Panc1 (cell line): ENCODE data around the gene SMOC2. TPM values are rescaled to one million over a fixed set of nuclear protein-coding genes. Genes with fewer than 3 reads are reported as not detected.

Experiments
- ATAC-seq: fragments of 200-7000 bp; cut with Tn5 transposase; 2 replicates; pipeline ENCODE4 v1.9.1; 2020; ENCODE audit warnings: mild to moderate bottlenecking, moderate library complexity
- BruUV-seq: library from RNA; stranded (reverse); fragments of 400-500 nt; replicated peaks from 2 replicates; lab custom pipeline; 2021; lab: Mats Ljungman, UMichigan
- CTCF ChIA-PET: fragments of 300-600 bp; sonication (Branson Sonifier 250); formaldehyde crosslinking; loops from one replicate; lab custom pipeline; 2022; ENCODE audit warnings: antibody characterized with exemption; lab: Charles Lee
- POLR2A ChIA-PET: fragments of 300-600 bp; sonication (Branson Sonifier 250); formaldehyde crosslinking; loops from one replicate; lab custom pipeline; 2022; ENCODE audit warnings: antibody characterized with exemption; lab: Charles Lee
- DNase-seq: peaks from one replicate; pipeline ENCODE4 v3.0.0-alpha.2; 2010; ENCODE audit warnings: low read depth, low spot score
- H3K27ac ChIP-seq: 2 replicates; pipeline ENCODE4 v1.5.1; 2011; ENCODE audit warnings: mild to moderate bottlenecking, low read length, inconsistent platforms
- H3K27me3 ChIP-seq: fragments of 200-500 bp; sonication (Bioruptor generic); 2 replicates; pipeline ENCODE4 v1.6.0; 2014; ENCODE audit warnings: low read length, inconsistent platforms; ENCODE audit not compliant: control insufficient read depth, insufficient read depth
- H3K36me3 ChIP-seq: fragments of 200-500 bp; sonication (Bioruptor generic); 2 replicates; pipeline ENCODE4 v1.5.1; 2014; ENCODE audit warnings: inconsistent platforms, mild to moderate bottlenecking, low read length, moderate library complexity; ENCODE audit not compliant: control insufficient read depth, insufficient read depth
- H3K4me1 ChIP-seq: 2 replicates; pipeline ENCODE4 v1.5.1; 2011; ENCODE audit warnings: inconsistent platforms, mild to moderate bottlenecking, low read length, moderate library complexity; ENCODE audit not compliant: control insufficient read depth, insufficient read depth
- H3K4me3 ChIP-seq, 2 experiments: 2 replicates each; pipeline ENCODE4 v1.5.1; 2011 to 2012; ENCODE audit warnings: low read depth in 2 of 2, low read length in 2 of 2, mild to moderate bottlenecking in 2 of 2, inconsistent platforms in 1 of 2, moderate library complexity in 1 of 2
- H3K9me3 ChIP-seq: fragments of 200-500 bp; sonication (Bioruptor generic); 2 replicates; pipeline ENCODE4 v1.5.1; 2014; ENCODE audit warnings: low read depth, mild to moderate bottlenecking, inconsistent platforms, low read length, moderate library complexity; ENCODE audit not compliant: control insufficient read depth, insufficient read depth
- POLR2AphosphoS5 ChIP-seq: IDR thresholded peaks from 2 replicates; pipeline ENCODE4 v1.6.1; 2012; ENCODE audit warnings: mild to moderate bottlenecking, low read depth, low read length, moderate library complexity
- SIN3A ChIP-seq: IDR thresholded peaks from 2 replicates; pipeline ENCODE4 v1.6.1; 2012; ENCODE audit warnings: low read depth, mild to moderate bottlenecking, low read length, moderate library complexity, borderline replicate concordance; ENCODE audit not compliant: insufficient read depth
- TCF7L2 ChIP-seq: IDR thresholded peaks from 2 replicates; pipeline ENCODE4 v1.6.1; 2011; ENCODE audit warnings: mild to moderate bottlenecking, low read depth, low read length, inconsistent platforms
- in situ Hi-C: cut with HindIII; loops from 2 replicates; pipeline ENCODE4 v1.10.0; 2016; ENCODE audit warnings: low sequenced_read_pairs, low pct_unique_long_range_greater_than_20kb
- intact Hi-C: fragments of 100-400 bp; cut with micrococcal nuclease; formaldehyde crosslinking; loops from one replicate; pipeline ENCODE4 v1.10.0; 2022; ENCODE audit not compliant: unreplicated experiment
- total RNA-seq: library from RNA; stranded (reverse); gene quantifications from one replicate; pipeline ENCODE4 v1.2.1, GENCODE V29; 2021; ENCODE audit not compliant: unreplicated experiment
- TF ChIP-seq, protein P1 (sequence below), 2 experiments: IDR thresholded peaks; 2 replicates each; pipeline ENCODE4 v1.6.1; 2011 to 2012; ENCODE audit warnings: low read depth in 2 of 2, control low read depth in 1 of 2, low read length in 1 of 2, mild to moderate bottlenecking in 1 of 2, moderate library complexity in 1 of 2; ENCODE audit not compliant: insufficient read depth in 1 of 2
- TF ChIP-seq, protein P2 (sequence below): fragments of 450-650 bp; IDR thresholded peaks from 2 replicates; pipeline ENCODE4 v1.5.1; 2017; ENCODE audit warnings: mild to moderate bottlenecking

SMOC2 gene
- total RNA-seq, 1 experiment from 2014 or later: 0.13 TPM

DNA sequence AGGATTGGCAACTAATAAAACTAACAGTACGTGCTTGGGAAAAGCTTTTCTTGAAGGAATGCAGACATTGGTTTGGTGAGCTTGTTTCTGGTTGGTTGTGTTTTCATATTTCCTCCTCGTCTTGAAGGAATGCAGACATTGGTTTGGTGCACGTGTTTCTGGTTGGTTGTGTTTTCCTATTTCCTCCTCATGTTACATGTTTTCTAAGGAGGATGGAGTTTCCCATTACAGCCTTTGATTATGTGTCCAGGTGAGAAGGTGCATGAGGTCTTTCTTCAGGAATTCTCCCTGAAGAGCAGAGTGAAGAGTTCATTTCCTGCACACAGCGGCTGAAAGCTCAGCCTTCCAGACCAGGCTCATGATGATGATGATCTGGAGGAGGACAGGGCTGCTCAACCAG is 190.6 kb downstream of the SMOC2 start:
- H3K4me1 ChIP-seq: no peaks in the 10 kb centered on the region; the same call in 1 of the 2 replicates
- H3K27me3 ChIP-seq: peaks cover 31% of the 10 kb centered on the region
- TF ChIP-seq, protein P1, sequence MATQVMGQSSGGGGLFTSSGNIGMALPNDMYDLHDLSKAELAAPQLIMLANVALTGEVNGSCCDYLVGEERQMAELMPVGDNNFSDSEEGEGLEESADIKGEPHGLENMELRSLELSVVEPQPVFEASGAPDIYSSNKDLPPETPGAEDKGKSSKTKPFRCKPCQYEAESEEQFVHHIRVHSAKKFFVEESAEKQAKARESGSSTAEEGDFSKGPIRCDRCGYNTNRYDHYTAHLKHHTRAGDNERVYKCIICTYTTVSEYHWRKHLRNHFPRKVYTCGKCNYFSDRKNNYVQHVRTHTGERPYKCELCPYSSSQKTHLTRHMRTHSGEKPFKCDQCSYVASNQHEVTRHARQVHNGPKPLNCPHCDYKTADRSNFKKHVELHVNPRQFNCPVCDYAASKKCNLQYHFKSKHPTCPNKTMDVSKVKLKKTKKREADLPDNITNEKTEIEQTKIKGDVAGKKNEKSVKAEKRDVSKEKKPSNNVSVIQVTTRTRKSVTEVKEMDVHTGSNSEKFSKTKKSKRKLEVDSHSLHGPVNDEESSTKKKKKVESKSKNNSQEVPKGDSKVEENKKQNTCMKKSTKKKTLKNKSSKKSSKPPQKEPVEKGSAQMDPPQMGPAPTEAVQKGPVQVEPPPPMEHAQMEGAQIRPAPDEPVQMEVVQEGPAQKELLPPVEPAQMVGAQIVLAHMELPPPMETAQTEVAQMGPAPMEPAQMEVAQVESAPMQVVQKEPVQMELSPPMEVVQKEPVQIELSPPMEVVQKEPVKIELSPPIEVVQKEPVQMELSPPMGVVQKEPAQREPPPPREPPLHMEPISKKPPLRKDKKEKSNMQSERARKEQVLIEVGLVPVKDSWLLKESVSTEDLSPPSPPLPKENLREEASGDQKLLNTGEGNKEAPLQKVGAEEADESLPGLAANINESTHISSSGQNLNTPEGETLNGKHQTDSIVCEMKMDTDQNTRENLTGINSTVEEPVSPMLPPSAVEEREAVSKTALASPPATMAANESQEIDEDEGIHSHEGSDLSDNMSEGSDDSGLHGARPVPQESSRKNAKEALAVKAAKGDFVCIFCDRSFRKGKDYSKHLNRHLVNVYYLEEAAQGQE (IDR thresholded peaks at IDR 0.05; ENCODE audit: insufficient read depth in 1 of 2, low read depth in 2 of 2, low read length in 1 of 2): no peak
- no peak for TF ChIP-seq SIN3A
- TF ChIP-seq TCF7L2: no peak
- TF ChIP-seq, protein P2, sequence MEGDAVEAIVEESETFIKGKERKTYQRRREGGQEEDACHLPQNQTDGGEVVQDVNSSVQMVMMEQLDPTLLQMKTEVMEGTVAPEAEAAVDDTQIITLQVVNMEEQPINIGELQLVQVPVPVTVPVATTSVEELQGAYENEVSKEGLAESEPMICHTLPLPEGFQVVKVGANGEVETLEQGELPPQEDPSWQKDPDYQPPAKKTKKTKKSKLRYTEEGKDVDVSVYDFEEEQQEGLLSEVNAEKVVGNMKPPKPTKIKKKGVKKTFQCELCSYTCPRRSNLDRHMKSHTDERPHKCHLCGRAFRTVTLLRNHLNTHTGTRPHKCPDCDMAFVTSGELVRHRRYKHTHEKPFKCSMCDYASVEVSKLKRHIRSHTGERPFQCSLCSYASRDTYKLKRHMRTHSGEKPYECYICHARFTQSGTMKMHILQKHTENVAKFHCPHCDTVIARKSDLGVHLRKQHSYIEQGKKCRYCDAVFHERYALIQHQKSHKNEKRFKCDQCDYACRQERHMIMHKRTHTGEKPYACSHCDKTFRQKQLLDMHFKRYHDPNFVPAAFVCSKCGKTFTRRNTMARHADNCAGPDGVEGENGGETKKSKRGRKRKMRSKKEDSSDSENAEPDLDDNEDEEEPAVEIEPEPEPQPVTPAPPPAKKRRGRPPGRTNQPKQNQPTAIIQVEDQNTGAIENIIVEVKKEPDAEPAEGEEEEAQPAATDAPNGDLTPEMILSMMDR: no peak
- TF ChIP-seq POLR2AphosphoS5: no peak
- no peak overlapping the region for H3K4me3 ChIP-seq
- no peaks in the 10 kb centered on the region for H3K9me3 ChIP-seq
- H3K27ac ChIP-seq: no peak overlapping the region
- no peak for DNase-seq
- BruUV-seq: no TSS peak
- POLR2A ChIA-PET: no interaction called here
- CTCF ChIA-PET: no interaction called here
- in situ Hi-C loops (no loop called here), intact Hi-C loops (no loop called here)
- no peak for ATAC-seq
- H3K36me3 ChIP-seq: no peaks in the 10 kb centered on the region

DNA sequence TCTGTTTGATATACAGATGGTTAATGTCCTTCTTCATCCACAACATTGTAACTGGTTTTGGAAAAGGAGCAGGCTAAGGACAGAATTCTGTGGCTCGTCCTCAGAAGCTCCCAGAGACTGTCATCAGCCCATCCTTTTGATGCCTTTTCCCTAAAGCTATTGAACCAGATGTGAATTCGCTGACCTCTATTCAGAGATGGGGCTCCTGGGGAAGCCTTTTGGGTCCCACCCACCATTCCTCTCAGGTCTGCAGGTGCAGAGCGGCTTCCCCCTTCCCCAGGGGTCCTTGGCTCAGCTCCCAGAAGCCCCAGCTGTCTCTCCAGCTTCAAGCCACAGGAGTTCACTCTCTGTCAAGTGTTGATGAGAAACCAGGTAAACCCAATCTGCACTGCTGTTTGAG is 191.7 kb downstream of the SMOC2 start:
- peaks cover 35% of the 10 kb centered on the region for H3K27me3 ChIP-seq
- no peaks in the 10 kb centered on the region for H3K9me3 ChIP-seq
- in situ Hi-C loops (no loop called here), intact Hi-C loops (no loop called here)
- TF ChIP-seq, protein P2: no peak
- TF ChIP-seq TCF7L2 (no peak), POLR2AphosphoS5 (no peak), SIN3A (no peak)
- TF ChIP-seq, protein P1 (IDR thresholded peaks at IDR 0.05; ENCODE audit: insufficient read depth in 1 of 2, low read depth in 2 of 2, low read length in 1 of 2): no peak
- no peak overlapping the region for H3K27ac ChIP-seq
- ChIA-PET POLR2A (no interaction called here), CTCF (no interaction called here)
- no TSS peak for BruUV-seq
- no peak overlapping the region for H3K4me3 ChIP-seq
- no peaks in the 10 kb centered on the region for H3K36me3 ChIP-seq
- ATAC-seq: no peak
- no peak for DNase-seq
- H3K4me1 ChIP-seq: no peaks in the 10 kb centered on the region; the same call in 1 of the 2 replicates
